Transverse colon (tissue), 4 donors: ENCODE results near the gene SAMD13.

Source experiments
- CTCF ChIP-seq, 5 experiments: fragments of 200-600 bp in 3 of 5; fragments of 450-650 bp in 2 of 5; sonication (generic) in 3 of 5; IDR thresholded peaks; 1 replicate in 2 of 5; 2 replicates in 3 of 5; pipeline ENCODE4 v1.5.1; 2016 to 2017; ENCODE audit warnings: antibody characterized with exemption in 5 of 5, inconsistent platforms in 3 of 5, mild to moderate bottlenecking in 2 of 5, moderate library complexity in 1 of 5
- EP300 ChIP-seq: sonication (generic); formaldehyde crosslinking; IDR thresholded peaks from one replicate; pipeline ENCODE4 v1.6.1; 2017; ENCODE audit warnings: antibody characterized with exemption, low read depth
- POLR2A ChIP-seq: fragments of 450-650 bp; IDR thresholded peaks from one replicate; pipeline ENCODE4 v1.6.1; 2016; ENCODE audit warnings: antibody characterized with exemption, mild to moderate bottlenecking, moderate library complexity
- POLR2AphosphoS5 ChIP-seq, 3 donors: sonication (generic); formaldehyde crosslinking; IDR thresholded peaks; one replicate each; pipeline ENCODE4 v1.6.1; 2016; ENCODE audit warnings: antibody characterized with exemption in 3 of 3

DNA sequence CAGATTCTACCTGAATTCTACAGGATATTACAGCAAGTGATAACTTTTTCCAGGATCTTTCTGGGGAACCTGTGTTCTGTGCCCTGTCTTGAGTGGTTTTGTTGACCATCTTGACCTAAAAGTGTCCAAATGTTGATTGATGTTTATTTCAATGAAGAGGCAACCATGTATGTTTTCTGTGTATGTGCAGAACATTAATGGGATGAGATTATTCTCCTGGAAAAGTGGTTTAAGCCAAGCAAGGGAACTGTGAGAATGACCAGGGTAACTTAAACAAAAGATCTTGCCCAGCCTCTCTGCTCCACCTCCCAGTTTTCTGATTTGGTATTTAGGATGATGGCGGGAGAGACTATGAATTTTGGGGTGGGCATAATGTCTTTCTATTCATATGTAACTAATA, 1.0 kb upstream of the SAMD13 start:
- TF ChIP-seq CTCF (IDR thresholded peaks at IDR 0.05) (no peak), POLR2A (no peak), EP300 (no peak), POLR2AphosphoS5 (IDR thresholded peaks at IDR 0.05) (no peak)
